KOPT-K1 (cell line): Measurements from ENCODE around the gene MRM3.
A peak's percentile ranks its signal among the peaks of the same experiment; 100 is the strongest.
"Not testable (repeated sequence)": the region's sequence is repeated elsewhere in the genome, so short reads cannot be mapped to it uniquely, and the experiment has no call there.

Experiments
- H3K27ac ChIP-seq: fragments of 200-600 bp; sonication (generic); 2 replicates; pipeline ENCODE4 v1.5.1; 2016; ENCODE audit warnings: antibody characterized with exemption, mild to moderate bottlenecking, low read depth, low read length; ENCODE audit not compliant: poor library complexity, severe bottlenecking
- H3K36me3 ChIP-seq: fragments of 200-600 bp; sonication (generic); 2 replicates; pipeline ENCODE4 v1.5.1; 2017; ENCODE audit warnings: antibody characterized with exemption, mild to moderate bottlenecking, low read length, moderate library complexity; ENCODE audit not compliant: insufficient read depth
- H3K9me3 ChIP-seq: fragments of 200-600 bp; sonication (generic); 2 replicates; pipeline ENCODE4 v1.5.1; 2017; ENCODE audit warnings: antibody characterized with exemption, low read length, mild to moderate bottlenecking; ENCODE audit not compliant: insufficient read depth, poor library complexity, severe bottlenecking

MRM3 gene

DNA sequence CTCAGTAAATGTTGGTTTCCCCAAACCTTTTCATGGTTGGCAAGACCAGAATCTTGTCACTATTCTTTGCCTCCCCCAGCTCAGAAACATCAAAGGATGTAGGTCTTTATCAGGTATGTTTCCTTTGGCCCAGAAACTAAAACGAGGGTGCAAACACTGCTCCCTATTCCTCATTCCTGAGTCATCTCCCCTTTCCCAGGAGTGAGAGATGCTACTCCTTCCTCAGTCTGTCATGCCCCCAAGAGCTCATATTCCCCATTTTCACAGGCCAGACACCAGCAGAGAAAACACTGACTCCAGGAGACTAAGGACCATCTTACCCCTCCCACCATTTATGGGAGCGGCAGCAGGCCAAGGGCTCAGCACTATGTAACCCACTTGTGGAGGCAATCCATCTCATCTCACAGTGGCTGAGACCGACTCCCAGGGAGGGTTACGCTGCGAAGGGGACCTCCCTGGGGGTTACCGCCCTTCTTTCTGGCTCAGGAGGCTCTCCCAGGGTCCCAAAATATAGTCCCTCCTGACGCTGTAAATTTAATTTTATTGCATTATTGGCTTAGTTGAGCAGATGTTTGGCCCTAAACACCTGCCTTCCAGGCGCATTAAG lies 31.6 kb upstream of the MRM3 start:
- peak overlapping the region; percentile 90 for H3K27ac ChIP-seq
- no peaks in the 10 kb centered on the region for H3K9me3 ChIP-seq
- H3K36me3 ChIP-seq, result peaks cover 31% of the 10 kb centered on the region

DNA sequence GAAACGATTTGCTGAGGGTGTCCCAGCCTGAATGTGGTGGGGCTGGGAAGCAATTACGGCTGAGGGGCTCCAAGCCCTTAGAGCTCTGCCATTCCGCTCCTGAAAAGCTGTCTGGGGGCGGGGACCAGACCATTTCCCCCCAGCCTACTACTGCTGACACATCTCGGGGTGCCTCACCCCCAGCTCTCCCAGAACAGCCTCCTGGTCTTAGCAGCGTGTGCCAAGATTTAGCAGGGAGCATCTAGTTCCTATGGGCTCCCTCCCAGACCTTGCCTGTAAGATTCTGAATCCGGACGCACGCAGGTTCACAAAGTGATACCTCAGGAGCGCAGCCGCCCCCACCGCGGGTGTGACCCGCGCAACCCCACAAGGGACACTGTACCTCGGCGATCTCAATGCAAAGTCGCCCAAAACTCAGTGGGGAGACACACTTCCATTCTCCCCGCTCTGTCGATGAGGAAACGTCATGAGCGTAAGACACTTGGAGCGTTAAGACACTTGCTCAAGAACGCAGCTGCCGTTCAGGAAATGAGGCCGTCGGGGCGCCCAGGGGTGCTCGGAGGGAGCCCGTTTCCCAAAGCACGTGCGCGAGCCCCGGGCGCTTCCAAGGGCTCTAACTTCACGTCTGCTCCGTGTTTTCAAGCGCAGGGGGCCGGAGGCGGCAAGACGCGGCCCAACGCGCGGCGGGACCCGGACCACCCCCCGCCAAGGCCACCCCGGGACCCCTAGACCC lies 30.7 kb upstream of the MRM3 start:
- peaks cover 26% of the 10 kb centered on the region for H3K36me3 ChIP-seq
- H3K27ac ChIP-seq, result peak overlapping the region; percentile 90
- no peaks in the 10 kb centered on the region for H3K9me3 ChIP-seq

DNA sequence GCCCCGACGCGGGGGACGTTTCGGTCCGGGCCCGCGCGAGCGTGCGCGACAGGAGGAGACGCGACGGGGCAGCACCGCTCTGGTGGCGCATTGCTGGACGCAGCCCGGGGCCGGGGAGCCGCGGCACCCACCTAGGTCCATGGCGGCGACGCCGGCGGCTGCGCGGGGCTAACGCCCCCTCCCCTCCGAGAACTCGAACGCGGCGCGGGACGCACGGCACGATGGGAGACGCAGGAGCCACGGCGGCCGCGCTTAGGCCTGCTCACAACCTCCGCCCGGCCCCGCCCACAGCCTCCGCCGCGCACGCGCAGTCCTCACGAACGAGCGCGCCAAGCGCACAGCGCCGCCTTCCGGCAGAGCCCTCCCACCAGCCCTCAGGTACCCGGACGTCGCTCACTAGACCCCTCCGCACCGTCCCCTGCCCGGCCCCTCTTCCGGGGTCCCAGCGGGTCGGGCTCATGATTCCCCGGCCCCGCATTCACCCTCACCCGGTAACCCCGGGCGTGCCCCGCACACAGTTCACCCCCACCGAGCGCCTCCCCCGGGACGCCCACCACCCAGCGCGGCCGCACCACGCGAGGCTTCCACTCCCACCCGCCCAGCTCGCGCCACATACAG lies 30.0 kb upstream of the MRM3 start, which contains the start of gene GEMIN4:
TSS of gene GEMIN4 (minus strand) at position 263 of the 618 bp plus-strand sequence. CDS start at position 141, 122 bp downstream.
- peak within 1 kb of the TSS; percentile 90 for H3K27ac ChIP-seq
- H3K9me3 ChIP-seq, result no peaks in the 10 kb centered on the region
- peaks cover 26% of the 10 kb centered on the region for H3K36me3 ChIP-seq

DNA sequence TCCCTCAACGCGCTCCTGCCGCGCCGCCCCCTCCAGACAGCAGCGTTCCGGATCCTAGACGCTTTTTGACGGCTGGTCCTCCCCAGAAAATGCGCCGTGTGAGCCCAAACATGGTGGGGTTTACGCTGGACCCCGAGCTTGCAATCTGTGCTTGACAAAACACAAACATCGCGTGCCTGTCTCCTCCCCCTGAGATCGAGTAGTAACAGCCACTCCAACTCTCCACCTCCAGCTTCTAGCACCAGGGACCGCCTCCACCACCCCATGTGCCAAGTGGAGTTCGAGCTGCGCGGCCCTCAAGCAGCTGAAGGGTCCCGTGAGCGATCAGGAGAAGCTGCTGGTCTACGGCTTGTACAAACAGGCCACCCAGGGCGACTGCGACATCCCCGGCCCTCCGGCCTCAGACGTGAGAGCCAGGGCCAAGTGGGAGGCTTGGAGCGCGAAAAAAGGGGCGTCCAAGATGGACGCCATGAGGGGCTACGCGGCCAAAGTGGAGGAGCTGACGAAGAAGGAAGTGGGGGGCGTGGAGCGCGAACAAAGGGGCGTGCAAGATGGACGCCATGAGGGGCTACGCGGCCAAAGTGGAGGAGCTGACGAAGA lies 29.4 kb upstream of the MRM3 start:
- peak overlapping the region; percentile 90 for H3K27ac ChIP-seq
- peaks cover 25% of the 10 kb centered on the region for H3K36me3 ChIP-seq
- no peaks in the 10 kb centered on the region for H3K9me3 ChIP-seq

DNA sequence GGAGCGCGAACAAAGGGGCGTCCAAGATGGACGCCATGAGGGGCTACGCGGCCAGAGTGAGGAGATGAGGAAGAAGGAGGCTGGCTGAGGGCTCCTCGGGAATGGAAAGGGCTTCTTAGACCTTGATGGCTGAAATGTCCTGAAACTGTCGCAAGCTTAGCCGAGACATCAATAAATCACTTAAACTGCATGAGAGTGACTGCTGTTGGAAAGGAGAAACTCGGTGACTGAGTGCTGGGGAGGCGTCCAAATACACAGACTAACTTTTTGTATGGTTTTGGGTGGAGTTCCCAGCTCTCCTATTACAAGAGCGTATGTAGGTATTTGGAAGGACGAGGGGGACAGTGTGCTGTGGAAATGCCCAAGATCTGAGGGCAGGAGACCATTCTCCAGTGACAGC lies 28.7 kb upstream of the MRM3 start:
- Histone ChIP-seq H3K36me3 (peaks cover 25% of the 10 kb centered on the region), H3K27ac (no peak overlapping the region), H3K9me3 (no peaks in the 10 kb centered on the region)

DNA sequence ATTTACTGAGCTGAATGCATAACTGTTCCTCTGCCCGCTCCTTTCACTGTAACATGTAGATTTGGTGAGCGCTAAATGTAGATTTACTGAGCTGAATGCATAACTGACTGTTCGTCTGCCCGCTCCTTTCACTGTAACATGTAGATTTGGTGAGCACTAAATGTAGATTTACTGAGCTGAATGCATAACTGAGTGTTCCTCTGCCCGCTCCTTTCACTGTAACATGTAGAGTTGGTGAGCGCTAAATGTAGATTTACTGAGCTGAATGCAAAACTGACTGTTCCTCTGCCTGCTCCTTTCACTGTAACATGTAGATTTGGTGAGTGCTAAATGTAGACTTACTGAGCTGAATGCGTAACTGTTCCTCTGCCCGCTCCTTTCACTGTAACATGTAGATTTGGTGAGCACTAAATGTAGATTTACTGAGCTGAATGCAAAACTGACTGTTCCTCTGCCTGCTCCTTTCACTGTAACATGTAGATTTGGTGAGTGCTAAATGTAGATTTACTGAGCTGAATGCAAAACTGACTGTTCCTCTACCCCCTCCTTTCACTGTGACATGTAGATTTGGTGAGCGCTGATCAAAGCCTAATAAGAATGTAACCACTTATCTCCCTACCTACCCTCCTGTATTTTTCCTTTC lies 26.7 kb upstream of the MRM3 start:
- H3K36me3 ChIP-seq, result peaks cover 44% of the 10 kb centered on the region
- not testable (repeated sequence) for H3K9me3 ChIP-seq, H3K27ac ChIP-seq

DNA sequence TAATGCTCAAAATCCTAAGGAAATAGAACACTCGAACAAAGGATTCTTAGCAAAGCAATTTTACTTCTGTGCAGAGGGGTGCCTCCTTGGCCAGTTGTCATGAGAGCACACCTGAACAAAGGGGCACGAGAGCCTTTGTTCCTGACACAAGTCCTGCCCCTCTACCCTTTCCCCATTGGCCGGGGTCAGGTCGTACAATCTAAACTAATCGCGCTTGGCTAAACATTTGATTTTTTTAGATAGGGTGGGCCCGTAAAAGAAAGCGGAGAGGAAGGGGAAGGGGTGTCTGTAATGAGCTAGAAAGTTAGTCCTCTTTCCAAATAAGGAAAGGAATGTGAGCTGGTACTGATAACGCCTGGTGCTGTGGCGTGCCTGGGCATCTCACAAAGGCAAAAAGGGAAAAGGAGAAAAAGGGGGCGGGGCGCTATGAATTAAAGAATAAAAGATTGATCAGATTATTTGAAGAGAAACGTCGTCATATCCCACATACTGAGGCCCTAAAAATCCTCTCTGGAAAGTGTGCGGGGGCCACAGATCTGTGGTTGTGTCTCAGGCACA lies 26.1 kb upstream of the MRM3 start:
- H3K9me3 ChIP-seq, H3K27ac ChIP-seq: not testable (repeated sequence)
- peaks cover 50% of the 10 kb centered on the region for H3K36me3 ChIP-seq

DNA sequence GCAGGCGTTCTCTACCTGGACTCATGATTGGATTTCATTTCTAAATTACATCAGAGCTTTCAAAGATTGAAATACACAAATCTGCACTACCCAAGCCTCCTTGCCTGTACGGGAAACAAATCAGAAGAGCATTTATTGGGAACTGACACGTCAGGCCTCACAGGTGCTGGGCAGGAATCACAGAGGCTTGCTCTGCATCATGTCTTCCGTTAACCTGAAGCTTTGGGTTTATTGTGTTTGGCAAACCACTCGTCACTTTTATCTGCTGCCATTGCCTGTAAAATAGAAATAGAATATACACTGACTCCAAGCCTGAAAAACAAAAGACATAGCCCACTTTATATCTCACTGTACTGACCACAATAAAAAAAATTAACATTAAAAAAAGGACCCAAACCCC lies 22.2 kb upstream of the MRM3 start:
- Histone ChIP-seq H3K9me3 (no peaks in the 10 kb centered on the region), H3K27ac (no peak overlapping the region), H3K36me3 (peaks cover 85% of the 10 kb centered on the region)

DNA sequence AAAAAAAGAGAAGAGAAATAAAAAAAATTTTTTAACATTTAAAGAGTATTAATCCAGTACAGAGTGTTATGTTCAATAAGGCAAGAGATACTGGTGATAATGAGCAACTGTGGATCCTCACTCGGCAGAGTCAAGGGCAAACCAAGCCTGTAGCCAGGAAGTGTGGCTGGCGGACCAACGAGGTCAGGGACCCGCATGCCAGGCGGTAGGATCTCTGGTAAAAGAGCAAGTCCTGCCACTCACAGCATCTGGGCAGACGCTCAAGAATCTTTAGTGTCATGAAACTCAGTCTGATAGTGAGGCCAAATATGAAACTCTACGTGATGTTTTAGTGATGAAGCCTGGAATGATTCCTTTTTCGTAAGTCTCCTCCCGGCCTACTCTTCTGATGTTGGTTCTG lies 21.8 kb upstream of the MRM3 start:
- H3K36me3 ChIP-seq, result peaks cover 89% of the 10 kb centered on the region
- no peaks in the 10 kb centered on the region for H3K9me3 ChIP-seq
- H3K27ac ChIP-seq, result no peak overlapping the region

DNA sequence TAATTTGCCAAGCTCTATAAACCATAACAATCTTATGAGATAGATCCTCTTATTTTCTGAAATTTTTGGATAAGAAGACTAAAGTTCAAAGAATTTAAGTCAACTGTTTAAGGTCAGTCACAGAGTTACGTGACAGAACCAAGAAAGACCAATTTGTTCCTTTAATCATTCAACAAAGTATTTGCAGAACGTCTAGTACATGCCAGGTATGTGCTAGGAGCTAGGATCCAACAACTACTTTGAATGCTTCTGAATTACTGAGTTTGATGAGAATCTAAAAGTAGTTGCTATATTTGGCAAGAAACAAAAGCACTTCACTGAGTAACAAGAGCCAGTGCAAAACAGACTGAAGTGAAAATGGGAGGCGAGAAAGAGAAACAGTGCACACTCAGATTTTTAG lies 15.1 kb upstream of the MRM3 start:
- no peak overlapping the region for H3K27ac ChIP-seq
- H3K9me3 ChIP-seq, result no peaks in the 10 kb centered on the region
- H3K36me3 ChIP-seq, result peaks cover 86% of the 10 kb centered on the region

DNA sequence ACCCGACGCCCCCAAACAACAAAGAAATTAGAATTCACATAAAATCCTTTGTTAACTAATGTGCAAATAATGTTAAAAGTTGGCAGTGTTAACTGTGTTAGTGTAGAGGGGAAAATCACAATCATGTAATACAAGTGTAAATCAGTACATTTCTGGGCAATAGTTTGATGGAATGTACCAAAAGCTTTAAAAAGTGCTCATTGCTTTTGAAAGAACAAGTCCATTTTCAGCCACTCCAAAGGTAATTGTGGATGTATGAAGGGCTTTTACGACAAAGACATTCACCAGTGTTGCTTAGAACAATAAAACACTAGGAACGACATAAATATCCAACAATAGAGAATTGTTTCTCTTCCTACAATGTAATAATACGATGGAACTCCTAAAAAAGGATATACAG lies 9.1 kb upstream of the MRM3 start:
- Histone ChIP-seq H3K9me3 (no peaks in the 10 kb centered on the region), H3K27ac (no peak overlapping the region), H3K36me3 (peaks cover 93% of the 10 kb centered on the region)

DNA sequence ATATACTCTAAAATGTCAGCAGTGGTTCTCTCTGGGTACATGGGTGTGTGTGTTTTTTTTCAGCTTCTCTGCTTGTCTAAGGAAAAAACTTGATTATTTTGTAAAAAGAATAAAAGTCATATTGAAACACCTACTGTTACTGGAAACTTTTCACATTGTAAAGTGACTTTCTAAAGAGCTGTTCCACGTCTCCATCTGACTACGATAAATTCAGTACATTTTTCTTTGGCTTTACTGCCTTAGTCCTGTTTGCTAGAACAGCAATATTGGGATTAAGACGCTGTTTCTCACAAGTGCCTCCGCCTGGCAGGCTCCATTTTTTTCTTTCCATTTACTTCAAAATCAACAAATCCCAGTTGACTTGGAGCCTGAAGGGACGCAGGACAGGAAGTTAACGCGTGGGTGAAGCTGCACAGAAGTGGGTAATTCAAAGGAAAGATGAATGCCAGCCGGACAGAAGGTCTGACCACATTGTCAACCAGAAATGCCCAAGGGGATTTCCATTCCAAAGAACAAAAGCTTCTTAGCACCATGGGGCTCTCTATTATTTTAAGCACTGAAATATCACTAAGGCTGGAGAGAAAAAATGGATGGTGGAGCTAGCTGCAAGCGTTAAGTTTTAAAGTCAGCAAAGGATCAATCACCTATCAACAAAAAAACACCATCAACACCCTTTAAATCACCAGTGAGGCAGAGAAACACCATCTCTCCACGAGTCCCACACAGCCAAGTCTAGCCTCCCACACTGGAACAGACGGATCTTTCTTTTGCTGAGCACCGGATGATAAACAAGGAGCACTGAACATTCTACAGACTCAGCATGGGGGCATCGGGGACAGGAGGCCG lies 8.5 kb upstream of the MRM3 start:
- H3K36me3 ChIP-seq, result peaks cover 98% of the 10 kb centered on the region
- H3K9me3 ChIP-seq, result no peaks in the 10 kb centered on the region
- no peak overlapping the region for H3K27ac ChIP-seq

DNA sequence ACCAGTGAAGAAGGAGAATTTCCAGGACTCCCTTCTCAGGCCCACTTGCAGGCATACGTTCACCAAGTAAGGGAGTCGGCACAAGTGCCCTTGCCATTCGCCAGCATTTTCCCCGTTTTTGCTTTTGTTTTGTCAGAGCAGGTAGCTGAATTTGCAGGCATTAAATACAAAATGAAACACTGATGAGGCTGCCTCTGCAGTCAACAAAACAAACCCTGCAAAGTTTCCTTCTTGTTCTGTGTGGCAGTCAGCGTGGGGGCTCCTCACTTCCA lies 7.9 kb upstream of the MRM3 start:
- Histone ChIP-seq H3K9me3 (no peaks in the 10 kb centered on the region), H3K27ac (no peak overlapping the region), H3K36me3 (peaks cover 97% of the 10 kb centered on the region)

DNA sequence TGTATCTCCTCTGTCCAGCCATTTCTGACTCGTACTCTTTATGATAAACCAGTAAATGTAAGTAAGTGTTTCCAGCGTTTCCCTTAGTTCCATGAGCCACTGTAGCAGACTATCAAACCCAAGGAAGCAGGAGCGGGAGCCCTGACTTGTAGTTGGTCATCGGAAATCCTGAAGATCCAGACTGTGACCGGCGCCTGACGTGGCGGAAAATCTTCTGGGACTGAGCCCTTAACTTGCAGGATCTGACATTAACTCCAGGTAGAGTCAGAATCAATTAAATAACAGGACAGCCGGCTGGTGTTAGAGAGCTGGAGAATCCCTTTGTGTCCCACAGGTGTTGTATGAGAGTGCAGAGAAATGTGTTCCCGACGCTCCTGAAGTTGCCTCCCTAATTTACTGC lies 4.1 kb upstream of the MRM3 start:
- Histone ChIP-seq H3K36me3 (peaks cover 64% of the 10 kb centered on the region), H3K27ac (no peak overlapping the region), H3K9me3 (no peaks in the 10 kb centered on the region)
